HG02678 (cell line): Measurements from ENCODE around the gene MBOAT2.
"Not testable (repeated sequence)": the region's sequence is repeated elsewhere in the genome, so short reads cannot be mapped to it uniquely, and the experiment has no call there.

ENCODE experiments used
- ATAC-seq: cut with Tn5 transposase; IDR thresholded peaks from one replicate; pipeline ENCODE4 v1.9.1; 2021; ENCODE audit warnings: mild to moderate bottlenecking, moderate library complexity; ENCODE audit not compliant: unreplicated experiment

Gene MBOAT2

DNA sequence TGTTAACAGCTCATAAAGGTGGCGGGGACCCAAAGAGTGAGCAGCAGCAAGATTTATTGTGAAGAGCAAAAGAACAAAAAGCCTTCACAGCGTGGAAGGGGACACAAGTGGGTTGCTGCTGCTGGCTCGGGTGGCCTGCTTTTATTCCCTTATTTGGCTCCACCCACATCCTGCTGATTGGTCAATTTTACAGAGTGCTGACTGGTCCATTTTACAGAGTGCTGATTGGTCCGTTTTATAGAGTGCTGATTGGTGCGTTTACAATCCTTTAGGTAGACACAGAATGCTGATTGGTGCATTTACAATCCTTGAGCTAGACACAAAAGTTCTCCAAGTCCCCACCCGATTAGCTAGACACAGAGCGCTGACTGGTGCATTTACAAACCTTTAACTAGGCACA lies 100.7 kb downstream of the MBOAT2 start:
- ATAC-seq = not testable (repeated sequence)

GRCh38 chr2:8897206-8897605 lies 106.3 kb downstream of the MBOAT2 start:
- not testable (repeated sequence) for ATAC-seq

GRCh38 chr2:8896671-8897070 lies 106.8 kb downstream of the MBOAT2 start:
- not testable (repeated sequence) for ATAC-seq

DNA sequence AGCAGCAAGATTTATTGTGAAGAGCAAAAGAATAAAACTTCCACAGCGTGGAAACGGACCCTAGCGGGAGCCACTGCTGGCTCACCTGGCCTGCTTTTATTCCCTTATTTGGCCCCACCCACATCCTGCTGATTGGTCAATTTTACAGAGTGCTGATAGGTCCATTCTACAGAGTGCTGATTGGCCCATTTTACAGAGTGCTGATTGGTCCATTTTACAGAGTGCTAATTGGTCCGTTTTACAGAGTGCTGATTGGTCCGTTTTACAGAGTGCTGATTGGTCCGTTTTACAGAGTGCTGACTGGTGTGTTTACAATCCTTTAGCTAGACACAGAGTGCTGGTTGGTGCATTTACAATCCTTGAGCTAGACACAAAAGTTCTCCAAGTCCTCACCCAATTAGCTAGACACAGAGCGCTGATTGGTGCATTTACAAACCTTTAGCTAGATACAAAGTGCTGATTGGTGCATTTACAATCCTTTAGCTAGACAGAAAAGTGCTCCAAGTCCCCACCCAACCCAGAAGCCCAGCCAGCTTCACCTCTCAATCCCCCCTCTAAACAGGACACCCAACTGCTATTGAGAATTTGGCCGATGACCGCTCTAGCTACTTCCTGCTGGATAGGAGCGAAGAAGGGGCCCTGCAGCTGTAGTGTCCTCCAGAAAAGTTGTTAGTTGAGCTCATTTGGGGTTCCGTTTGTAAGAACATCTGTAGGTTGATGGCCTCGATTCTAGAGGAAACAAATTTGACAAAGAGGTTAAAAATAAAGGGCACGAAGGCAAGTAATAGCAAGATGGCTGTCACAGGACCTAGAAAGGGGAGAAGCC lies 108.2 kb downstream of the MBOAT2 start:
- ATAC-seq = not testable (repeated sequence)

DNA sequence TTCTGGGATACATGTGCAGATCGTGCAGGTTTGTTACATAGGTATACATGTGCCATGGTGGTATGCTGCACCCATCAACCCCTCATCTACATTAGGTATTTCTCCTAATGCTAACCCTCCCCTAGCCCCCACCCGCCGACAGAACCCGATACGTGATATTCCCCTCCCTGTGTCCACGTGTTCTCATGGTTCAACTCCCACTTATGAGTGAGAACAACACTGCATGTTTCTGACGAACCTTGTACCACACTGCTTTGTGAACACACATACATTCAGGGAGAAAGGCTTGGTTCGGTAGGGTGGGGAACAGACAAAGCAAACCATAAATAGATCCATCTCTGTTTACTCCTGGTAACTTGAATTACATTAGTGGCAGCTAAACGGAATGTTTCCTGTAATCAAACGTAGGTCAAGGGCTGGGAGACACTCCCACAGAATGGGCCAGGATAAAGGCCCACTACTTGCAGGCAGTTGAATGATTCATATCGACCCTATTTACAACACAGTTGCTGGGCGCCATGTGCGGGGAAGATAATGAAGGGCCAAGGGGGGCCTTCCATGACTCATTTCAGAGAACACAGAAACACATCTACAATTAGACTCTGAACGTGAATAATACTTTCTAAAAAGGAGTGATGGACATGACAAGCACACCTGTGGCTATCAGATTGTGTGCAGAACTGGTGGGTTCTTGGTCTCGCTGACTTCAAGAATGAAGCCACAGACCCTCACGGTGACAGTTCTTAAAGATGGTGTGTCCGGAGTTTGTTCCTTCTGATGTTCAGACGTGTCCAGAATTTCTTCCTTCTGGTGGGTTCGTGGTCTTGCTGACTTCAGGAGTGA lies 109.3 kb downstream of the MBOAT2 start:
- no peak for ATAC-seq

DNA sequence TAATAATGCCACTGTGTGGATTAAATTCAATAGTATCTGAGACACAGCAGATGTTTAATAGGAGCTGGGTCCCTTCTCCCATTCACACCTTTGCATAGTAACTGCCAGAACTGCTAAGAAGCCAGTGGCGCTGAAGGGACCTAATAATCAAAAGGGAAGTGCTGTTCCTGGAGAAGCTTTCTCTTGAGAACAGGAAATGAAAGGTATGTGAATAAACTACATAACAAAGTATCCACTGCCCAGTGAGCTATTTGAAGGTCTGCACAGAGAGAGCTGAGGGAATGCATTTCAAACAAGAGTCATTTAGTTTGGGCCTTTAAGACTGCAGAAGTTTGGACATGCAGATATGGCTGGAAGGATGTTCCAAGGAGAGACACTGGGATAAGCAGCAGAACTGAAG lies 110.0 kb downstream of the MBOAT2 start:
- no peak for ATAC-seq

- ATAC-seq = no peak
These were observed 111.4 kb downstream of the MBOAT2 start for GRCh38 chr2:8892111-8892510.

DNA sequence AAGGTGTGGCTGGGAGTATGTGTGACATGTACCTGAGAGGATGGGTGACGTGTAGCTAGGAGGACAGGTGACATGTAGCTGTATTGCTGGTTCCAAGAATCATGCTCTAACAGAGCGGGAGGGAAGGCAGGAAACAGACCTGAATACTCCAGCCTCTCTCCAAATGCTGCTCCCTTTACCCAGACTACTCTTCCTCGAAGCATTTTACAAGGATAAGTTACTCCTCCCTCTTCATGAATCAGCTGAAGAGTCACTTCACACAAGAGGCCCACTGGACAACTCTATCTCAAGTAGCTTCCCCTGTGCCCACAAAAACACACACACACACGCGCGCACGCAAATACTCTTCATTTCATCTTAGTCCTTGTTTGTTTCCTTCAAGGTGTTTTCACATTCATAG lies 113.5 kb downstream of the MBOAT2 start:
- ATAC-seq = no peak

DNA sequence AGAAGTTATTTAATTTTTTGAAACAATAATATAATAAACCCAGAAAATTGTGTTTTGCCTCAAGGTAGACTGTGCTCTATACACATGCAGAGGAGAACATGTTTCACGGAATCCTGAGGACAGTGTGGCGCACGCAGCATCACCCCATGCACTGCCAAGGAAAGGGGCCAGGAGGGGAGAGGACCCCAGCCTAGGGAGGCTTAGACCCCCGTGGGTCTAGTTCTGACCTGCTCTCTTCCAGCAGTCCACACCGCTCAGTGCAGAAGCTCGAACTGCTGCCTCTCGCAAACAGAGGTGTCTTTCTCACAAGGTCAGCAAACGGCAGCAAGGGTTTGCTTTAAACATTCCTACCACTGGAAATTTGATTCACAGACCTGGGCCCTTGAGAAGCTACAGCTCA lies 114.5 kb downstream of the MBOAT2 start:
- ATAC-seq = no peak

GRCh38 chr2:8886876-8887275 lies 116.6 kb downstream of the MBOAT2 start:
- no peak for ATAC-seq

DNA sequence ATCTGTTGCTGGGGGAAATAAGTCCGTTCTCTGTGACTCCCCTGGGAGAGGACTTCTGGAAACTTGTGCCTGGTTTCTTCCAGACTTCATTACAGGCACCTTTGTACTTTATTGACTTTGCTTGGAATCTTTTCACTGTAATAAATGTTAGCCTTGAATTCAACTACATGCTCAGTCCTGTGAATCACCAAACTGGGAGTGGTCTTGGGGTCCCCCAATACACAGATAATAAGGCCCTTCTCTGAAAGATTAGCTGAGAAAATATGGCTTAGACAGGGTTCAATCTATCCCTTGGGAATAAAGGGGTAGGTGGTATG lies 117.3 kb downstream of the MBOAT2 start:
- ATAC-seq = no peak

- no peak for ATAC-seq
These were observed 117.9 kb downstream of the MBOAT2 start for GRCh38 chr2:8885449-8886201.

DNA sequence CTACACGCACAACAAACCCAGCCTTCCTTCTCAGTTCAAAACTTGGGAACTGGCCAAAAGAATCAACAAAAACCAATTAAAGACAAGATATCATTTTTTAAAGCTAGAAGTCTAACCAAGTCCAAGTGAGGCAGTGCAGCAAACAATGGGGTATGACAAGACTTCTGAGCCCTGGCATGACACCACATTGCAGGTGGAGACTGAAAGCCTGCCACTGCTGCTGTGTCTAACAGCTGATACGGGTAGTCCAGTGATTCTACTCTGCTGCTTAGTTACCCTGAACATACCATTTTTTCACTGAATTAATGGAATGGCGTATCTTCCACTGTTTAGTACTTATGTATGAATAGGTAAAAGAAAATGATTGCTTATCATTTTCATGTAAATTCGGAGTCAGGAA lies 118.7 kb downstream of the MBOAT2 start:
- ATAC-seq = no peak

DNA sequence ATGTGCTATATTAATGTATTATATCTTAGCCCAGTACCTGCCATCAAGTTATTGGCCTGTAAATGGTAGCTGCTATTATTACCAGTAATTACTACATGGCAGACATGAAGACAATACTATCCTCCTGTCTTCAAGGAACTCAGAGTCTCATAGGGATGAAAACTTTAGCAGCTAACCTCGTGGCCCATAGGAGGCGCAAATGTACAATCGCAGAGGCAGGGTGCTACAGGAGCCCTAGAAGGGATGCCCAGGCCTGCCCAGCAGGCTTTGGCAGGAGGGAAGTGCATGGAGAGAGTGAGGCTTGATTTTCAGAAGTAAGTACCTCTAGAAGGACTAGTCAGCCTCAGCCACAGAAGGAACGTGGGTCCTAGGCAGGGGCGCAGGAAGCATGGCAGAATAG lies 121.4 kb downstream of the MBOAT2 start:
- no peak for ATAC-seq

GRCh38 chr2:8877894-8878293 lies 125.6 kb downstream of the MBOAT2 start:
- no peak for ATAC-seq

DNA sequence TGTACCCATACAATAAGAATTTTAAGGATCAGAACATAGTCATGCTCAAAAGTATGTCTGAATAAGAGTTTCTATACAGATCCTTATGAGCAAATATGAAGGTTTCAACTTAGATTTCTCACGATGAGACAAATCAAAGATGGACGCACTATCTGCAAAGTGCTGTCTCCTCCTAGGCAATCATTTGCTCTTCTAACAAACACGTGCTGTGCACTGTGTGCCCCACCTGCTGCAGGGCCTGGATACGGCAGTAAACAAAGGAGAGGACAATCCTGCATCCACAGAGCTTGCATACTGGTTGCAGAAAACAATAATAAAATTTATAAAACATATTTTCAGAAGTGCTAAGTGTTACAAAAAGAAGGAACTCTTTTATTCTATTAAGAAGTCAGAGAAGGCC lies 126.2 kb downstream of the MBOAT2 start:
- no peak for ATAC-seq

DNA sequence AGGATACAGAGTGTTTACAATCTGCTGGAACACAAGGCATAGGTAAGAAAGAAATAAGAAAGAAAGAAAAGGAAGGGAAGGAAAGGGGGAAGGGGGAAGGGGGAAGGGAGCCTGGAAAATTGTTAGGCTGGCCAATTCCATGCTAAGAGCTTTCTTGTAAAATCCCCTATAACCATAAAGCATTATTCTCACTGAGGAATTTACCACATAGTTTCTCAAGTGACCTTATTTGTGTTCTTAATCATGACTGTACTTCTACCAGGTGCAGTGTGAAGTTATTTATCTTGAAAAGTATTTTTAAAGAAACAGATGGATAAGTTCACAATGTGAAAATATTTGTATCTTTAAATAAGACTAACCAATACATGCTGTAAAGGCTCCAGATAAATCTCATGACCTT lies 126.9 kb downstream of the MBOAT2 start:
- ATAC-seq = no peak

DNA sequence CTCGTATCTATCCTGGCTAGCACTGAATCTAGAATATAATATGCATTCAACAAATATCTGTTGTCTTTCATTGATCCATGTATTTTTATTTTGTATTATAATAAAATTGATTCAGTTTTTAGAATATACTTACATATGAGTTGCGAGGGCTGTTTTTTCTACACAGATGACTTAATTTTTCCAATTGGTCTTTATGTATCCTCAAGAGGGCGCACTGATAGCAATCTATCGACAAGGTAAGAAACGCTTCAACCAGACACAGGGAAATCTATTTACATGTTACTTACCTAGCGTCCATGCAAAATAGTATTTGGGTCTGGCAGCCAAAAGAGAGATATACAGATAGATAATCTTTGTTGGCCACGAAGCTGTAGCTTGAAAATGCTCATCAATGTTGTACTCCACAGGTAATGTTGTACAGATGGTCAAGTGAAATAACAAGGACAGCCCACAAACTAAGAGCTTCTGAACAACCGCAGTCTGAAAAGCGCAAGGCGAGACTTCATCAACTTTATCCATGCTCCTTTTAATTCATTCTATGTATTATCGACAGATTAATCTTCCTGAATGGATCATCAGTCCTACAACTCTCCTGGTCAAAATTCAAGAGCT lies 130.6 kb downstream of the MBOAT2 start:
- ATAC-seq = no peak

- no peak for ATAC-seq
These were observed 133.0 kb downstream of the MBOAT2 start for GRCh38 chr2:8870441-8870840.

GRCh38 chr2:8867363-8867762 lies 136.1 kb downstream of the MBOAT2 start:
- no peak for ATAC-seq

- ATAC-seq = no peak
These were observed 140.0 kb downstream of the MBOAT2 start for GRCh38 chr2:8863331-8863953.
